Measurements from ENCODE around the gene PNMA6E. TPM values are rescaled to one million over a fixed set of nuclear protein-coding genes. Genes with fewer than 3 reads are reported as not detected.

The PNMA6E gene
- total RNA-seq, 4 donors from 2014 or later: not detected

DNA sequence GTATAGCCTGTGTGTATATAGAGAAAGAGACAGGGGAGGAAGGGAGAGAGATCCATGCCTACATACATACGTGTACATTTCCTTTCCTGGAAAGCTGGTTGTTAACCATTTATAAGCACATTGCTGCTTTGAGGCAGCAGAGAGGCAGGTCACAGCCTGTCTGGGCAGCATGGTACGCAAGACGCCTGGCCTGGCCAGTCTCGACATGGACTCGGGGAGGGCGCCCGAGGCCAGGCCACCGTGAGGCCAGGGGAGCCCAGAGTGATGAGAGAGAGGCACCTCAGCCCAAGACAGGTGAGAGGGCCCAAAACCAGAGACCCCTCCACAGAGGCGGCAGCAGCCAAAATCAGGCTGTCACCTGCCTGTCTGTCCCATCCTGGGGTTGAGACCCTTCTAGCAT lies 40.8 kb upstream of the PNMA6E start:
- no peaks in the 10 kb centered on the region for H3K4me1 ChIP-seq
- no peak overlapping the region for H3K27ac ChIP-seq
- H3K27me3 ChIP-seq: peaks cover 0 to 3% of the 10 kb centered on the region in 2 donors
- no peak overlapping the region for H3K4me3 ChIP-seq
- no peaks in the 10 kb centered on the region for H3K9me3 ChIP-seq
- intact Hi-C loops (cut with DNase I; ENCODE audit: low total_unique reads): no loop called here
- no peak for DNase-seq
- no peak for TF ChIP-seq CTCF (IDR thresholded peaks at IDR 0.05)
- TF ChIP-seq POLR2A (IDR thresholded peaks at IDR 0.05): no peak
- H3K36me3 ChIP-seq: no peaks in the 10 kb centered on the region

DNA sequence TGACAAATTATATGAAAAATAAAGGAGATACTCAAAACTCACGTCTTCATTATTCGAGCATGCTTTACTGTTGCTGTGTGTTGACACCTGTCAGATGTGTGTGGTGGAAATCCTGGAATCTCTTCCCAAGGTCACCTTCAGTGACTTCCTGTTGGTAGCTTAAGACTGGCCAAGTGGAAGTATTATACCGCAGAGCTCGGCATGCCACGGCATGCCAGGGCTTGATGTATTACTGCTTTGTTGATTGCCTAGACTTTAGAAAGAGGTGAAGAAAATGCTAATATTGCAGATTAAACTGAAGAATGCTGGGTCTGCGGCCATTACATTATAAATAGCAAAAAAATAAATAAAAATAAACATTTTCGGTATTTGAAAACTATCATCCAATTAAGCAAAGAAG lies 40.1 kb upstream of the PNMA6E start:
- no peak for DNase-seq
- intact Hi-C loops (cut with DNase I; ENCODE audit: low total_unique reads): no loop called here
- H3K27ac ChIP-seq: no peak overlapping the region
- TF ChIP-seq POLR2A (IDR thresholded peaks at IDR 0.05): no peak
- TF ChIP-seq CTCF (IDR thresholded peaks at IDR 0.05): no peak
- H3K27me3 ChIP-seq: peaks cover 0 to 3% of the 10 kb centered on the region in 2 donors
- no peaks in the 10 kb centered on the region for H3K9me3 ChIP-seq
- H3K4me1 ChIP-seq: no peaks in the 10 kb centered on the region
- no peaks in the 10 kb centered on the region for H3K36me3 ChIP-seq
- no peak overlapping the region for H3K4me3 ChIP-seq

DNA sequence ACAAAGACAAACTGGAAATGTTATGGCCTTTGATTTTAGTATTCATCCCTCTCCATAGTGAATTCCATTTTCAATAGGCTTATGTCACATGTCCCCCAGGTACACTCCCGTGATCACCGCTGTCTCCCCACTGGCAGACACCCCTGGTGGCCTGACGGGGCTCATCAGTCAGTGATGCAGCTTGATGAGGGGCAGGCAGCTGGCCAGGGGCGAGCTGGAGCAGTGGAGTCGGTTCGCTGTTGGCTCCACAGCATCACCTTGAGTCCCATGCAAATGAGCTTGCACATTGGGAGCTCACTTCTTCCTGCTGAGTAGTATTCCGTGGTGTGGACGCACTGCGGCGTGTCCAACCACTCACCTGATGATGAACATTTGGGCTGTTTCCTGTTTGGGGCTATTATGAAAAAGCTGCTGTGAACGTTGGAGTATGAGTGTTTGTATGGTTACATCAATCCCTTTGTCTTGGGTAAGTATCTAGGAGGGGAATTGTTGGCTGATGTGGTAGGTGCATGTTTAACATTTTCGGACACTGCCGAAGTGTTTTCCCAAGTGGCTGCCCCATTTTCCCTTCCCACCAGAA lies 39.5 kb upstream of the PNMA6E start:
- Histone ChIP-seq H3K9me3 (no peaks in the 10 kb centered on the region), H3K4me1 (no peaks in the 10 kb centered on the region), H3K4me3 (no peak overlapping the region), H3K36me3 (no peaks in the 10 kb centered on the region), H3K27me3 (peaks cover 0 to 3% of the 10 kb centered on the region in 2 donors), H3K27ac (no peak overlapping the region)
- TF ChIP-seq CTCF (IDR thresholded peaks at IDR 0.05) (no peak), POLR2A (IDR thresholded peaks at IDR 0.05) (no peak)
- intact Hi-C loops (cut with DNase I; ENCODE audit: low total_unique reads): no loop called here
- DNase-seq: no peak

- Histone ChIP-seq H3K9me3 (no peaks in the 10 kb centered on the region), H3K4me3 (no peak overlapping the region), H3K27ac (no peak overlapping the region), H3K4me1 (no peaks in the 10 kb centered on the region), H3K27me3 (peaks cover 0 to 3% of the 10 kb centered on the region in 2 donors), H3K36me3 (no peaks in the 10 kb centered on the region)
- no peak for DNase-seq
- intact Hi-C loops (cut with DNase I; ENCODE audit: low total_unique reads): no loop called here
- TF ChIP-seq POLR2A (IDR thresholded peaks at IDR 0.05): no peak
Measured at GRCh38 chrX:153439977-153440376, 38.8 kb upstream of the PNMA6E start.

- Histone ChIP-seq H3K27me3 (peaks cover 0 to 3% of the 10 kb centered on the region in 2 donors), H3K9me3 (no peaks in the 10 kb centered on the region), H3K27ac (no peak overlapping the region), H3K4me3 (no peak overlapping the region), H3K4me1 (no peaks in the 10 kb centered on the region), H3K36me3 (no peaks in the 10 kb centered on the region)
- no peak for DNase-seq
- no peak for TF ChIP-seq POLR2A (IDR thresholded peaks at IDR 0.05)
- no peak for TF ChIP-seq CTCF (IDR thresholded peaks at IDR 0.05)
- intact Hi-C loops (cut with DNase I; ENCODE audit: low total_unique reads): no loop called here
Measured at GRCh38 chrX:153438532-153438931, 37.4 kb upstream of the PNMA6E start.

DNA sequence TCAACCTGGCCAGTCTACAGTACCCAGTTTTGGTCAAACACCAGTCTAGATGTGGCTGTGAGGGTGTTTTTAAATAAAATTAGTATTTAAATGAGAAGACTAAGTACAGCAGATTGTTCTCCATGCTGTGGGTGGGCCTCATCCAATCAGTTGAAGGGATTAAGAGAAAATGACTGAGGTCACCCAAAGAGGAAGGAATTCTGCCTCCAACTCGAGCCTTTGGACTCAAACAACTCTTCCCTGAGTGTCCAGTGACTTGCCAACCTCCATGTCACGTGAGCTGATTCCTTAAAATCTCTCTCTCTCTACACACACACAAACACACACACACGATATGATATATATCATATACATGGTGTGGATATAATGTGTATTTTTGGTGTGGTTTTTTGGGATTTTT lies 34.7 kb upstream of the PNMA6E start:
- H3K9me3 ChIP-seq: no peaks in the 10 kb centered on the region
- H3K4me3 ChIP-seq: no peak overlapping the region
- no peak for DNase-seq
- H3K27ac ChIP-seq: no peak overlapping the region
- intact Hi-C loops (cut with DNase I; ENCODE audit: low total_unique reads): no loop called here
- no peak for TF ChIP-seq CTCF (IDR thresholded peaks at IDR 0.05)
- TF ChIP-seq POLR2A (IDR thresholded peaks at IDR 0.05): no peak
- peaks cover 0 to 3% of the 10 kb centered on the region in 2 donors for H3K27me3 ChIP-seq
- no peaks in the 10 kb centered on the region for H3K36me3 ChIP-seq
- H3K4me1 ChIP-seq: no peaks in the 10 kb centered on the region

Measured in uterus (tissue), 4 donors.